Mammary epithelial cell (primary cell): ENCODE measurements around the gene PCNX1.

Experiments
- EZH2 ChIP-seq: IDR thresholded peaks from 2 replicates; pipeline ENCODE4 v1.6.1; 2012; ENCODE audit warnings: low read length, inconsistent platforms, borderline replicate concordance
- TF ChIP-seq, protein P1 (sequence below), 2 donors: IDR thresholded peaks in 1 of 2; conservative IDR thresholded peaks in 1 of 2; 2 replicates each; pipeline ENCODE4 v1.5.1; 2011 to 2012; ENCODE audit warnings: inconsistent platforms in 2 of 2, low read length in 2 of 2, mild to moderate bottlenecking in 2 of 2, control low read depth in 1 of 2, low read depth in 1 of 2; ENCODE audit not compliant: insufficient read depth in 1 of 2; ENCODE audit errors: extremely low read depth in 1 of 2

DNA sequence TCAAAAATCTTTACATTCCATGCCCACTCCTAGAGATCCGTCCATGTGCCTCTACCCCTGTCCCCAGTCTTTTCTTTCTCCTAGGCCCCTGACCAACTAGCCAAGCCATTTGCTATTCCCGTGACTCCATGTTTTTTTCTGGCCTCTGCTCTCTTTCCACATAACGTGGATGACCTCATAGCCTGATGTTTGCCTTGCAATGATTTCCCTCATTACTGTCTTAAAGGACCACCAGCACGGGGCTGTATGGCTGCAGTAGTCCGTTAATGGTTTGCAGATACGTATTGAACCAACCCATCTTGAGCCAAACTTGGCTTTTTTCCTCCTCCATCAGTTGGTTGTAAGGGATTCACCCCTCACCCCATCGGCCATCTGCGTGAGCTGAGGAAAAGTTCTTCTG lies 226.0 kb downstream of the PCNX1 start:
- TF ChIP-seq, protein P1, sequence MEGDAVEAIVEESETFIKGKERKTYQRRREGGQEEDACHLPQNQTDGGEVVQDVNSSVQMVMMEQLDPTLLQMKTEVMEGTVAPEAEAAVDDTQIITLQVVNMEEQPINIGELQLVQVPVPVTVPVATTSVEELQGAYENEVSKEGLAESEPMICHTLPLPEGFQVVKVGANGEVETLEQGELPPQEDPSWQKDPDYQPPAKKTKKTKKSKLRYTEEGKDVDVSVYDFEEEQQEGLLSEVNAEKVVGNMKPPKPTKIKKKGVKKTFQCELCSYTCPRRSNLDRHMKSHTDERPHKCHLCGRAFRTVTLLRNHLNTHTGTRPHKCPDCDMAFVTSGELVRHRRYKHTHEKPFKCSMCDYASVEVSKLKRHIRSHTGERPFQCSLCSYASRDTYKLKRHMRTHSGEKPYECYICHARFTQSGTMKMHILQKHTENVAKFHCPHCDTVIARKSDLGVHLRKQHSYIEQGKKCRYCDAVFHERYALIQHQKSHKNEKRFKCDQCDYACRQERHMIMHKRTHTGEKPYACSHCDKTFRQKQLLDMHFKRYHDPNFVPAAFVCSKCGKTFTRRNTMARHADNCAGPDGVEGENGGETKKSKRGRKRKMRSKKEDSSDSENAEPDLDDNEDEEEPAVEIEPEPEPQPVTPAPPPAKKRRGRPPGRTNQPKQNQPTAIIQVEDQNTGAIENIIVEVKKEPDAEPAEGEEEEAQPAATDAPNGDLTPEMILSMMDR (conservative IDR thresholded peaks at IDR 0.05 in 1 of 2, IDR thresholded peaks at IDR 0.05 in 1 of 2; ENCODE audit: extremely low read depth in 1 of 2, insufficient read depth in 1 of 2, low read depth in 1 of 2, low read length in 2 of 2): no peak
- no peak for TF ChIP-seq EZH2
